ENCODE measurements around the gene ME3. TPM values are rescaled to one million over a fixed set of nuclear protein-coding genes. Genes with fewer than 3 reads are reported as not detected.

The ME3 gene
- total RNA-seq, 1 donor = 19.9 TPM

DNA sequence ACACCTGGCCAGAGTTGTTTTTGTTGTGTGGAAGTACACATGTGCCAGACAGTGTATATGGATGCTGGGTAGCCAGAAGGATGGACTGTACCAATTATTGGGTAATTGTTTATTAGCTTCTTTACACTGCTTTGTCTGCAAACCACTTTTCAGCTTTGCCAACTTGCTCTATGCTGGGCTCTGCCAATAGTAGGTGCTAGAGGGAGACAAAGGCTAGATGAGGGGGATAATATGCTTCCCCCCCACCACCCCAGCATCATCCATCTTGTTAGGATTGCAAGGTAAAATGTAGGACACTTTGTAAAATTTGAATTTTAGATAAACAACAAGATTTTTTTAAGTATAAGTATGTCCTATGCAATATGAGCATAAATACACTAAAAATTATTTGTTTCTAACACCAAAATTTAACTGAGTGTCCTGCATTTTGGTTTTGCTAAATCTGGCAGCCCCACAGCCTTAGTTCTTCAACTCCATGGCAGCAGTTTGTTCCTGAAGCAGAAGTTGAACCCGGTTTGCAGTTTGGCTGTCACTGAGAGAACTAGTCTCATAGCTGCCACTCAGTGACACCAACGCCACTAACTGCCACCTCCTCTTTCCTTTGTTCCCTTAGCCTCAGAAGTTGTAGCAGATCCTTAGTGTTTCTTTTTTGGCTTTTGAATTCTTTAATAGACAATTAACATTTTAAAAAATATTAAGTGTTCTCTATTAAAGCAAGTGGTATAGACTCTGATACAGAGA lies 219.0 kb downstream of the ME3 start:
- DNase-seq (ENCODE audit: low read depth) = no peak
- no peak overlapping the region for H3K4me3 ChIP-seq (ENCODE audit: low read depth, low read length)
- TF ChIP-seq, protein P1, sequence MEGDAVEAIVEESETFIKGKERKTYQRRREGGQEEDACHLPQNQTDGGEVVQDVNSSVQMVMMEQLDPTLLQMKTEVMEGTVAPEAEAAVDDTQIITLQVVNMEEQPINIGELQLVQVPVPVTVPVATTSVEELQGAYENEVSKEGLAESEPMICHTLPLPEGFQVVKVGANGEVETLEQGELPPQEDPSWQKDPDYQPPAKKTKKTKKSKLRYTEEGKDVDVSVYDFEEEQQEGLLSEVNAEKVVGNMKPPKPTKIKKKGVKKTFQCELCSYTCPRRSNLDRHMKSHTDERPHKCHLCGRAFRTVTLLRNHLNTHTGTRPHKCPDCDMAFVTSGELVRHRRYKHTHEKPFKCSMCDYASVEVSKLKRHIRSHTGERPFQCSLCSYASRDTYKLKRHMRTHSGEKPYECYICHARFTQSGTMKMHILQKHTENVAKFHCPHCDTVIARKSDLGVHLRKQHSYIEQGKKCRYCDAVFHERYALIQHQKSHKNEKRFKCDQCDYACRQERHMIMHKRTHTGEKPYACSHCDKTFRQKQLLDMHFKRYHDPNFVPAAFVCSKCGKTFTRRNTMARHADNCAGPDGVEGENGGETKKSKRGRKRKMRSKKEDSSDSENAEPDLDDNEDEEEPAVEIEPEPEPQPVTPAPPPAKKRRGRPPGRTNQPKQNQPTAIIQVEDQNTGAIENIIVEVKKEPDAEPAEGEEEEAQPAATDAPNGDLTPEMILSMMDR (IDR thresholded peaks at IDR 0.05; ENCODE audit: insufficient read depth, low read depth, low read length) = no peak

DNA sequence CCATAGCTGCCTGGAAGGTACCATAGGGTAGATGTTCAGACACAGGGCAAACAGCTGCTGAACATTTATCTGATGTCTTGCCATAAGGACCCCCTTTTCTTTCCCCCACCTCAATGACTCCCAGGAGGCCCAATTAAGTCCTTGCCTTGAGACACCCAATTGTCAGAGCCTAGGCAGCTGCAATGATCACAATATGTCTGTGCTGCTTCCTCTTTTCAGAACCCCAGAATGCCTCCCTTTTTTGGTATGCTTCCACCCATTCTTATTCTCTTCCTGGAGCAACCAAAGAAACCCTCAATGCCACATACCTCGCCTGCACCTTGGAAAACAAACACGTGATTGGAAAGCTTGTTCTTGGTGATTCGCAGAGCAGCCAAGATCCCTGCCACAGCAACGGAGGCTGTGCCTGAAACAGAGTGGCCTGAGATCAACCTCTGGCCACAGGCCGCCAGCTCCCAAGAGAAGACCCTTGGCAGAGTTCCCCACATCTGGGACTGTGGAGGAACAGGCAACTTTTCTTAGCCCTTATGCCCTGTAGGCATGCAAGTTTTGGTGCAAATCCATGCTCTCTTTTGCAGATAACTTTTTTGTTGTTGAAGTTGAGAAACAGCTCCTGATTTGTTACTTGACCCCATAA lies 222.3 kb downstream of the ME3 start:
- TF ChIP-seq, protein P1 (IDR thresholded peaks at IDR 0.05; ENCODE audit: insufficient read depth, low read depth, low read length) = no peak
- no peak overlapping the region for H3K4me3 ChIP-seq (ENCODE audit: low read depth, low read length)
- no peak for DNase-seq (ENCODE audit: low read depth)

DNA sequence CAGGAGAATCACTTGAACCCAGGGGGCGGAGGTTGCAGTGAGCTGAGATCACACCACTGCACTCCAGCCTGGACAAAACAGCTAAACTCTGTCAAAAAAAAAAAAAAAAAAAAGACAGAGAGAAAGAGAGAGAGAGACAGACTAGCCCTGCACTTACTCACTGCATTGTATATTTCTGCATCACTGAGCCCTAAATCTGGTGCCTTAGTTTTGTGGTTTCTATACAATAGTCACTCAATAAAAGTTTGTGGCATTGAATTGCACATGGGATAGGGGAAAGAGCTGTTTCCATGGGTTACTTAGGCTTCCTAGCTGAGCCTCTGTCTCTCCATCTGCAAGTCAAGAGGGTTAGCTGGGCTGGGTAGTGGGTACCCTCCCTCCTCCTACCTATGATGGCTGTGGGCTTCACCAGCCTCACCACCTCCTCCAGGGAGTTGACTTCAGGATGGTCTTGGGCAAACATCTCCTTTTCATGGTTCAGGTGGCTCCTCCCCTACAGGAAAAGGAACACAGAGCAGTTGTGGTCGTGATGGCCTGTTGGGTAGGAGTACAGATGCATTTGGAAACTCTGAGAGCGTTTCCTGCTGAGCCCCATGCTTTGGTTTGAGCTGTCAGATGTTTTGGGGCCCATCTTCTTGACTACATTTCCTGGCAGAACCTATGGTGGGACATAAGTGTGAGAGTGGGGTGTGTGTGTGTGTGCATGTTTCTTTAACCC lies 224.5 kb downstream of the ME3 start:
- no peak for DNase-seq (ENCODE audit: low read depth)

DNA sequence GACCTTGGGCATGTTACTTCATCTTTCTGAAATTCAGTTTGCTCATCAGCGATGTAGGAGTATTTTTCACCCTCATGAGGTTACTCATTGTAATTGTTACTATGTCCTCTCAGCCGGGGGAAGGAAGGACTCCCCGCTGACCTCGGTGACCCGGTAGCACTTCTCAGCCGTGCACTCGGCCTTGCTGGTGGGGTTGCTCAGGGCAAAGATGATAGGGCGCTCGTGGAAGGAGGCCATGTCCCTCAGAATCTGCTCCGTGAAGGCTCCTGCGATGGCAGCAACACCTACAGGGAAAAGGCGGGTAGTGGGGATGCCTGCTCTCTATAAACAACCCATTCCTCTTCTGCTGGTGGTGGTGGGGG lies 225.5 kb downstream of the ME3 start:
- DNase-seq (ENCODE audit: low read depth) = no peak
- no peak overlapping the region for H3K4me3 ChIP-seq (ENCODE audit: low read depth, low read length)
- TF ChIP-seq, protein P1 (IDR thresholded peaks at IDR 0.05; ENCODE audit: insufficient read depth, low read depth, low read length) = no peak

More for the DNA sequence above, 224.5 kb downstream of the ME3 start:
- H3K4me3 ChIP-seq (ENCODE audit: low read depth, low read length) = no peak overlapping the region
- TF ChIP-seq, protein P1 (IDR thresholded peaks at IDR 0.05; ENCODE audit: insufficient read depth, low read depth, low read length) = no peak

DNA sequence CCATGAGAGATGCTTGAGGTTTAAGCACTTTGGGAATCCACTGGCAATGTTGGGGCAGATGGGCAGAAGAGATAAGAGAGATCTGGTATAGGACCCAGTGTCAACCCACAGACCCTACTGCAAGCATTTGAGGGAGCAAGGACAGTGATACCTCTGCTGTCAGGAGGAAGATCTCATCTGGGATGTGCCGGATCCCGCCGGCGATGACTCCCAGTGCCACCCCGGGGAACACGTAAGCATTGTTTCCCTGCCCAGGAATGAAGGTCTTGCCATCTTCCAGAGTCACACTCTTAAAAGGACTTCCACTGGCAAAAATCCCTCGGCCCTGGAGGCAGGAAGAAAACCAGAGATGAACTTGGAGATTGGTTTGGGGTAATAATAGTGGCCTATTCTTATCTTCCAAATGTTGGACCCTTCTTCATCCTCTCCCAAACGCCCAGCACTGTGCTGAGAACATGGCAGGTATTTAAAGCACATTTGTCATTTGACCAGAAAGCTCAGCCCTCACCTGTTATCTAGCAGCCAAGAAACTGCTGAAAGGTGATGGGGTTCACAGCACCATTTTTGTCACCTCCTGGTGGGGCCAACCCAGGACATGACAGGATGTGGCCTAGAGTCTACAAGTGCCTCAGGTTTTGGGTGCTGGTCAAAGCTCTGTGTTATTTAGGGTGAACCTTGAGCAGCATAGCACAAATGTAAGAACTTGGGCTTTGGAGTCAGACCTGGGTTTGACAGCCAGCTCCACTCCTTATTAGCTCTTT lies 226.1 kb downstream of the ME3 start:
- no peak overlapping the region for H3K4me3 ChIP-seq (ENCODE audit: low read depth, low read length)
- no peak for DNase-seq (ENCODE audit: low read depth)
- TF ChIP-seq, protein P1 (IDR thresholded peaks at IDR 0.05; ENCODE audit: insufficient read depth, low read depth, low read length) = no peak

DNA sequence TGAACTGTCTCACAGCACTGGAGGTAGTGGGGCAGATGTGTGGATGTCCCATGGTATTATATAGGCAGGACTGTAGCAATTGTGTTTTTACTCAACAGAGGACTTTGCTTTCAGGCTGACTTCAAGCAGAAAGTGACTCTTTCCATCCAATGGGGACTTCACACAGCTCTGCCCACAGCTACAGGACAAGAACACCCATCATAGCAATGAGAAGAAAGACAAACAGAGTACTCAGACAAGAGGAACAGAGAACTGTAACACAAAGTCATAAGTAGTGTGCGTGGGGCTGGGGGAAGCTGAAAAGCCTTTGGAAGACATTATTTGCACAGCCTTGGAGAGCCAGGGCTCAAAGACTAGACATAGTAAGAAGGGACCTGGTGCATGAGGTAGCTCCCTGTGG lies 227.4 kb downstream of the ME3 start:
- no peak overlapping the region for H3K4me3 ChIP-seq (ENCODE audit: low read depth, low read length)
- DNase-seq (ENCODE audit: low read depth) = no peak
- TF ChIP-seq, protein P1 (IDR thresholded peaks at IDR 0.05; ENCODE audit: insufficient read depth, low read depth, low read length) = no peak
